OCI-LY1 (cell line): ENCODE data around the gene LTBP2.

Source experiments
- H2AFZ ChIP-seq: fragments of 200-600 bp; sonication (generic), shearing (Covaris generic); 2 replicates; pipeline ENCODE4 v1.6.0; 2014; ENCODE audit warnings: antibody characterized with exemption, mild to moderate bottlenecking, low read length
- H3F3A ChIP-seq: fragments of 200-600 bp; sonication (generic), shearing (Covaris generic); 2 replicates; pipeline ENCODE4 v1.6.0; 2014; ENCODE audit warnings: mild to moderate bottlenecking, antibody characterized with exemption, low read length, moderate library complexity; ENCODE audit not compliant: insufficient read depth
- H3K27ac ChIP-seq: fragments of 200-600 bp; sonication (generic); 2 replicates; pipeline ENCODE4 v1.5.1; 2014; ENCODE audit warnings: low read length, mixed run types, mild to moderate bottlenecking, low read depth; ENCODE audit not compliant: poor library complexity, severe bottlenecking
- H3K27me3 ChIP-seq: fragments of 200-600 bp; sonication (generic); 2 replicates; pipeline ENCODE4 v1.6.0; 2014; ENCODE audit warnings: antibody characterized with exemption, mild to moderate bottlenecking, low read length, moderate library complexity; ENCODE audit not compliant: insufficient read depth
- H3K36me3 ChIP-seq: fragments of 200-600 bp; sonication (generic); 2 replicates; pipeline ENCODE4 v1.6.1; 2014; ENCODE audit warnings: mild to moderate bottlenecking, antibody characterized with exemption, low read length, moderate library complexity, mixed read lengths; ENCODE audit not compliant: insufficient read depth
- H3K4me1 ChIP-seq: fragments of 200-600 bp; sonication (generic); 2 replicates; pipeline ENCODE4 v1.5.1; 2014; ENCODE audit warnings: mild to moderate bottlenecking, low read length, moderate library complexity; ENCODE audit not compliant: insufficient read depth, severe bottlenecking
- H3K4me2 ChIP-seq: fragments of 200-600 bp; sonication (generic), shearing (Covaris generic); 2 replicates; pipeline ENCODE4 v1.6.1; 2014; ENCODE audit warnings: low read length
- H3K4me3 ChIP-seq: fragments of 200-600 bp; sonication (generic); 2 replicates; pipeline ENCODE4 v1.5.1; 2014; ENCODE audit warnings: low read length, low read depth, mild to moderate bottlenecking, mixed read lengths; ENCODE audit not compliant: poor library complexity, severe bottlenecking
- H3K79me2 ChIP-seq: fragments of 200-600 bp; shearing (Covaris generic); 2 replicates; pipeline ENCODE4 v1.6.1; 2016; ENCODE audit warnings: mixed run types, low read length, mixed read lengths; ENCODE audit not compliant: insufficient read depth
- H3K9ac ChIP-seq: fragments of 200-600 bp; sonication (generic), shearing (Covaris generic); 2 replicates; pipeline ENCODE4 v1.6.1; 2014; ENCODE audit warnings: mild to moderate bottlenecking, low read length, mixed read lengths
- H3K9me2 ChIP-seq: fragments of 200-600 bp; sonication (generic), shearing (Covaris generic); 2 replicates; pipeline ENCODE4 v1.6.1; 2014; ENCODE audit warnings: low read depth, mild to moderate bottlenecking, low read length, mixed read lengths
- H3K9me3 ChIP-seq: fragments of 200-600 bp; shearing (Covaris generic); 2 replicates; pipeline ENCODE4 v1.6.1; 2014; ENCODE audit warnings: low read length, mixed read lengths
- H4K20me1 ChIP-seq: fragments of 200-600 bp; sonication (generic), shearing (Covaris generic); 2 replicates; pipeline ENCODE4 v1.6.0; 2016; ENCODE audit warnings: mild to moderate bottlenecking, low read length; ENCODE audit not compliant: insufficient read depth
- EZH2 ChIP-seq: fragments of 200-600 bp; sonication (generic), shearing (Covaris generic); IDR thresholded peaks from 2 replicates; pipeline ENCODE4 v1.8.0; 2017; ENCODE audit warnings: borderline replicate concordance, mixed run types, mild to moderate bottlenecking, antibody characterized with exemption, low read length, moderate library complexity, mixed read lengths
- TF ChIP-seq, protein P1 (sequence below): fragments of 200-600 bp; sonication (generic), shearing (Covaris generic); IDR thresholded peaks from 2 replicates; pipeline ENCODE4 v1.5.1; 2017; ENCODE audit warnings: mild to moderate bottlenecking, antibody characterized with exemption, low read length, moderate library complexity, mixed read lengths

LTBP2 gene

DNA sequence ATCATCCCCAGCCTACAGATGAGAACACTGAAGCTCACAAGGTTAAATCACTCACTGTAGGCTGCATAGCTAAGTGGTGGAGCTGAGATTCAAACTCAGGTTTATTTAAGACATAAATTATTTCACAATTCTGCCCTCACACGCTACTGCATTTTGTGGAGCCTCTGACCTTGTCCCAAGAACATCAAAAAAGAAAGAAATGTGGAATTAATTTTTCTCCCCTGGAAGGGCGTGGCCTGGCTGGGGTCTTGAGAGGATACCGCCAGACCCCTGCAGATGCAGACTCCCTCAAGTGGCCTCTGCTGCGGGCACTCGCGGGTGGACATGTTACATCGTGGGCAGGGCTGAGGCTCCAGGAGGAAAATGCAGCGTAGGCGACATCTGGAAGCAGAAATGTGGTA is 40.6 kb downstream of the LTBP2 start:
- Histone ChIP-seq H3F3A (no peaks in the 10 kb centered on the region), H3K4me1 (no peaks in the 10 kb centered on the region), H3K9ac (no peak overlapping the region), H4K20me1 (no peaks in the 10 kb centered on the region), H3K9me3 (no peaks in the 10 kb centered on the region), H3K27ac (no peak overlapping the region), H3K4me3 (no peak overlapping the region), H3K27me3 (no peaks in the 10 kb centered on the region), H2AFZ (no peak overlapping the region), H3K79me2 (no peaks in the 10 kb centered on the region), H3K4me2 (no peak overlapping the region), H3K36me3 (no peaks in the 10 kb centered on the region), H3K9me2 (no peaks in the 10 kb centered on the region)
- TF ChIP-seq, protein P1, sequence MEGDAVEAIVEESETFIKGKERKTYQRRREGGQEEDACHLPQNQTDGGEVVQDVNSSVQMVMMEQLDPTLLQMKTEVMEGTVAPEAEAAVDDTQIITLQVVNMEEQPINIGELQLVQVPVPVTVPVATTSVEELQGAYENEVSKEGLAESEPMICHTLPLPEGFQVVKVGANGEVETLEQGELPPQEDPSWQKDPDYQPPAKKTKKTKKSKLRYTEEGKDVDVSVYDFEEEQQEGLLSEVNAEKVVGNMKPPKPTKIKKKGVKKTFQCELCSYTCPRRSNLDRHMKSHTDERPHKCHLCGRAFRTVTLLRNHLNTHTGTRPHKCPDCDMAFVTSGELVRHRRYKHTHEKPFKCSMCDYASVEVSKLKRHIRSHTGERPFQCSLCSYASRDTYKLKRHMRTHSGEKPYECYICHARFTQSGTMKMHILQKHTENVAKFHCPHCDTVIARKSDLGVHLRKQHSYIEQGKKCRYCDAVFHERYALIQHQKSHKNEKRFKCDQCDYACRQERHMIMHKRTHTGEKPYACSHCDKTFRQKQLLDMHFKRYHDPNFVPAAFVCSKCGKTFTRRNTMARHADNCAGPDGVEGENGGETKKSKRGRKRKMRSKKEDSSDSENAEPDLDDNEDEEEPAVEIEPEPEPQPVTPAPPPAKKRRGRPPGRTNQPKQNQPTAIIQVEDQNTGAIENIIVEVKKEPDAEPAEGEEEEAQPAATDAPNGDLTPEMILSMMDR: no peak
- no peak for TF ChIP-seq EZH2

DNA sequence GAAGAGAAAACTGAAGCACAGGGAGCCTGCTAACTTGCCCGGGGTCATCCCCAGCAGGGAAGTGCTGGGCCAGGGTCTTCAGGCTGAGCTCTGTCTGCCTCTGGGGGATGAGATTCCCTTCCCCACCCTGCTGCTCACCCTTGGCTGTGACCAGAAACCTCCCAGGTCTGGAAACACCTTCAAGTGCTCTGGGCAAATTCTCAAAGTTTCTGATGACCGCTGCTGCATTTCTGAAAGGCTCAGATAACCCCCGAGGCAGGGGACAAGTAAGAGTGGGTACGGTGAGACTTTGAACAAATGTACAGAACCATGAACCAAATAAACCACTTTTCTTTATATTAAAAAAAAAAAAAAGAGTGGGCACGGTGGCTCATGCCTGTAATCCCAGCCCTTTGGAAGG is 41.3 kb downstream of the LTBP2 start:
- no peaks in the 10 kb centered on the region for H3K36me3 ChIP-seq
- no peaks in the 10 kb centered on the region for H3F3A ChIP-seq
- TF ChIP-seq, protein P1: no peak
- TF ChIP-seq EZH2: no peak
- no peak overlapping the region for H3K4me2 ChIP-seq
- no peaks in the 10 kb centered on the region for H3K27me3 ChIP-seq
- H3K27ac ChIP-seq: no peak overlapping the region
- no peaks in the 10 kb centered on the region for H3K79me2 ChIP-seq
- H3K9me3 ChIP-seq: no peaks in the 10 kb centered on the region
- H3K4me1 ChIP-seq: no peaks in the 10 kb centered on the region
- no peaks in the 10 kb centered on the region for H4K20me1 ChIP-seq
- no peaks in the 10 kb centered on the region for H3K9me2 ChIP-seq
- H2AFZ ChIP-seq: no peak overlapping the region
- no peak overlapping the region for H3K4me3 ChIP-seq
- H3K9ac ChIP-seq: no peak overlapping the region

DNA sequence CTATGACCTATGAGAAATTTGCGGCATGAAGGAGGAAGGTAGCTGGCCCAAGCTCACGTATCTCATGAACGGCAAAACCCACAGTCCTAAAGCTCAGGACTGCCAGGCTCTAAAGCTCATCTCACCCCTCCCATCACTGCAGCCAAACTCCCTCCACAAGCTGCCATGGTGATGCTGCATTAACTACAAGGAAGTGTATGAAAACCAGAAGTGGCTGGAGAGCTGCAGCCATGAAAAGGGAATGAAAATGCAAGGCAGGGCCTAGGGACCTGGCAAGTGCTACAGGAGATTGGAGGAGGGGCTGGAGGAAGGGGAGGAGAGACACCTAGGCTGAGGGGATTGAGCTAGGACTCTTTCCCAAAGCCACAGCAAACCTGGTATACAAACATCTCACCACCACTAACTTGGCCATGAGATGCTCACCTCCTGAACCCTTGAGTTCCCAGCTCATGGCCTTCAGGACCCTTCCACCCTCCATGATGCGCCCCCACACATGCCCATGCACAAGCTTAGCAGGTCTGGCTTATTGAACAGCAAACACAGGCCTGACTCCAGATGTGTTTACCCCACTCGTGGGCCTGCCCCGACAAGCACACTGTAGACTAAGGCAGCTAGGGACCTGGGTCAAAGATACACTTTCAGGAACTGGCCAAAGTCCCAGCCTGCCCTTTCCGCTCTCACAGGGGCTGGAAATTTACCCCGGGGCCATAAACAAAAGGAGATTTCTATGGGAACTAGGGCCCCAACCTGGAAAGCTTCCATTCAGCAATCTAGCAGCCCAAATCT is 42.0 kb downstream of the LTBP2 start:
- Histone ChIP-seq H3K9ac (no peak overlapping the region), H3K27me3 (no peaks in the 10 kb centered on the region), H3K4me3 (no peak overlapping the region), H3F3A (no peaks in the 10 kb centered on the region), H4K20me1 (no peaks in the 10 kb centered on the region), H3K9me3 (no peaks in the 10 kb centered on the region), H3K79me2 (no peaks in the 10 kb centered on the region), H3K9me2 (no peaks in the 10 kb centered on the region), H3K27ac (no peak overlapping the region), H3K4me1 (no peaks in the 10 kb centered on the region), H3K36me3 (no peaks in the 10 kb centered on the region), H3K4me2 (no peak overlapping the region), H2AFZ (no peak overlapping the region)
- no peak for TF ChIP-seq EZH2
- TF ChIP-seq, protein P1: no peak
